ENCODE data around the gene ATP2B3. TPM values are rescaled to one million over a fixed set of nuclear protein-coding genes. Genes with fewer than 3 reads are reported as not detected.

ATP2B3 gene
- total and polyA plus RNA-seq, 2 of the 4 experiments (the other 2 are of a cell fraction) = under 0.01 to 0.03 TPM

DNA sequence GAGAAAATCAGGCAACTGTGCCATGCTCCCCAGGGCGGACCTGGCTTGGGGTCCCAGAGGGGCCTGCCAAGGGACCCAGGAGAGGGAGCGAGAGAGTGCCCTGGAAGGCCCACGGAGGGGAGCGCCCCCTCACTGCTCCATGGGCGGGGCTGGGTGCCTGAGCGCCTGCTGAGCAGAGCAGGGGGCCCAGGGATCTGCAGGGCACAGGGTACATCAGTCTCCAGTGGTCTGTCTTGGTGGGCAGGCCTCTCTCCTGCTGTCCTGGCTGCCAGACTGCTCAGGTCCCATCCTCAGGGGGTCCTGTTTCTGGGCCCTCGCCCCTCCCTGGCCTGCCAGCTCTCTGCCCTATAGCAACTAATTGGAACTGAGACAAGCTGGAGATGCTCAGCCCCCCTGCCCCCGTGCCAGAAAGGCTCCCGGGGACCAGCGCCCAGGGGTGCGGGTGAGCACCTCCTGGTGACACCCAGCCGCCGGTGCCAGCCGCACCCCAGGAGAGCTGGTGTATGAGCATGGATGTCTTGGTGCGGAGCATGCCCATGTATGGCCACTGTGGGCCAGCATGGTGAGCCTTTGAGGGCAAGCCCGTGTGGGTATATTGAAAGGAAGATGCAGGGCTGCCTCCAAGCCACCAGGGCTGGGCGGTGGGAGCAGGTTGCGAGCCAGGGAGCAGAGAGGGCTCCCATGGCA is 21.4 kb upstream of the ATP2B3 start:
- Histone ChIP-seq H3K4me3 (ENCODE audit: insufficient read depth, low read depth, low read length) (peak overlapping the region; percentile 70), H3K9ac (ENCODE audit: low read depth, low read length) (peak overlapping the region; percentile 93; the same call in 1 of the 2 replicates), H3K4me1 (ENCODE audit: control insufficient read depth, insufficient read depth, low read length) (peaks cover 17% of the 10 kb centered on the region), H2AFZ (replicated peaks; ENCODE audit: low read length, poor library complexity) (peak overlapping the region; percentile 92), H3K23ac (ENCODE audit: low read depth, low read length) (peak overlapping the region; percentile 49; the same call in 1 of the 2 replicates), H2AK9ac (replicated peaks; ENCODE audit: low read depth, low read length, poor library complexity) (peak overlapping the region; percentile 99), H2BK120ac (ENCODE audit: low read depth, low read length) (no peak overlapping the region), H3K9me3 (ENCODE audit: control insufficient read depth, insufficient read depth, low read length) (no peaks in the 10 kb centered on the region; the same call in 1 of the 2 replicates), H3K4ac (ENCODE audit: low read depth, low read length) (peak overlapping the region; percentile 75), H3K27me3 (ENCODE audit: control insufficient read depth, insufficient read depth, low read length) (no peaks in the 10 kb centered on the region), H2BK5ac (ENCODE audit: low read depth, low read length, poor library complexity, severe bottlenecking) (no peak overlapping the region), H3K36me3 (ENCODE audit: control insufficient read depth, insufficient read depth, low read length) (no peaks in the 10 kb centered on the region), H4K5ac (ENCODE audit: low read depth, low read length) (no peak overlapping the region), H3K14ac (replicated peaks; ENCODE audit: low read depth, low read length) (peak overlapping the region; percentile 58; the same call in 1 of the 2 replicates), H3K18ac (ENCODE audit: low read depth, low read length) (no peak overlapping the region; the same call in 1 of the 2 replicates), H3K27ac (ENCODE audit: insufficient read depth, low read length) (no peak overlapping the region; the same call in 1 of the 2 replicates), H2BK20ac (ENCODE audit: low read depth, low read length) (no peak overlapping the region), H2BK15ac (ENCODE audit: low read depth, low read length) (no peak overlapping the region), H4K20me1 (ENCODE audit: insufficient read depth, low read length) (peaks cover 4% of the 10 kb centered on the region), H3K4me2 (ENCODE audit: low read depth, low read length) (peak overlapping the region; percentile 82), H3K56ac (ENCODE audit: extremely low read depth, insufficient read depth, low read length) (no peak overlapping the region), H4K8ac (ENCODE audit: low read depth in 2 of 2, low read length in 2 of 2) (peak overlapping the region in 1 of 2 experiments; percentile 47; a peak in 2 of 4 replicates), H2AK5ac (ENCODE audit: low read depth, low read length) (no peak overlapping the region), H3K79me1 (ENCODE audit: low read depth in 1 of 2, low read length in 2 of 2) (peaks cover 5 to 15% of the 10 kb centered on the region in 2 experiments), H4K91ac (ENCODE audit: insufficient read depth, low read depth, low read length) (peak overlapping the region; percentile 49; the same call in 1 of the 2 replicates), H3K9me1 (ENCODE audit: insufficient read depth, low read length) (no peaks in the 10 kb centered on the region)
- dilution Hi-C loops (cut with HindIII; ENCODE audit: low sequenced_read_pairs, unreplicated experiment) = no loop called here
- ATAC-seq (ENCODE audit: low read depth) = no peak
- intact Hi-C loops (cut with micrococcal nuclease) = loop anchor here (1.0 to 5.0 kb wide), 2 partner anchors 25 to 539 kb away; no protein-coding TSS in a partner anchor
- no peak for DNase-seq
- ChIA-PET POLR2A (ENCODE audit: unreplicated experiment) (interaction anchor here (0.8 kb wide), 1 partner anchor 256 kb away, joined by 5 read pairs; no protein-coding TSS in a partner anchor), CTCF (interaction anchor here (0.7 to 2.0 kb wide), 2 partner anchors 25 to 26 kb away, joined by 3 to 10 read pairs; partner anchors contain the start of gene HAUS7)
- WGBS, 2 experiments (ENCODE audit: extremely low coverage in 2 of 2, insufficient read length in 1 of 2) = 65% methylated on average over 11 of the region's 18 CpGs; no CpG with 5 or more reads in 1 of the 2 experiments
- in situ Hi-C loops (cut with MboI; ENCODE audit: low sequenced_read_pairs) = no loop called here
- BruUV-seq (replicated peaks) = no TSS peak
- no peak for TF ChIP-seq CEBPB (IDR thresholded peaks at IDR 0.05; ENCODE audit: low read depth, low read length)
- TF ChIP-seq SMC3 (IDR thresholded peaks at IDR 0.05; ENCODE audit: low read depth, low read length) = no peak
- no peak for TF ChIP-seq RCOR1 (IDR thresholded peaks at IDR 0.05; ENCODE audit: insufficient replicate concordance, low read length)
- TF ChIP-seq CHD1 (IDR thresholded peaks at IDR 0.05; ENCODE audit: low read depth, low read length) = no peak
- no peak for TF ChIP-seq MXI1 (IDR thresholded peaks at IDR 0.05; ENCODE audit: borderline replicate concordance, low read depth, low read length)
- TF ChIP-seq, protein P1, sequence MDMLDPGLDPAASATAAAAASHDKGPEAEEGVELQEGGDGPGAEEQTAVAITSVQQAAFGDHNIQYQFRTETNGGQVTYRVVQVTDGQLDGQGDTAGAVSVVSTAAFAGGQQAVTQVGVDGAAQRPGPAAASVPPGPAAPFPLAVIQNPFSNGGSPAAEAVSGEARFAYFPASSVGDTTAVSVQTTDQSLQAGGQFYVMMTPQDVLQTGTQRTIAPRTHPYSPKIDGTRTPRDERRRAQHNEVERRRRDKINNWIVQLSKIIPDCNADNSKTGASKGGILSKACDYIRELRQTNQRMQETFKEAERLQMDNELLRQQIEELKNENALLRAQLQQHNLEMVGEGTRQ (IDR thresholded peaks at IDR 0.05; ENCODE audit: low read depth, low read length) = no peak
- TF ChIP-seq FOS (IDR thresholded peaks at IDR 0.05; ENCODE audit: low read depth, low read length) = no peak
- no peak for TF ChIP-seq MAZ (IDR thresholded peaks at IDR 0.05; ENCODE audit: borderline replicate concordance, low read depth, low read length)
- TF ChIP-seq POLR2A (IDR thresholded peaks at IDR 0.05; ENCODE audit: low read depth, low read length) = no peak
- no peak for TF ChIP-seq MAFK (IDR thresholded peaks at IDR 0.05; ENCODE audit: low read depth, low read length)
- no peak for TF ChIP-seq RAD21 (IDR thresholded peaks at IDR 0.05; ENCODE audit: low read length)
- TF ChIP-seq, protein P2, sequence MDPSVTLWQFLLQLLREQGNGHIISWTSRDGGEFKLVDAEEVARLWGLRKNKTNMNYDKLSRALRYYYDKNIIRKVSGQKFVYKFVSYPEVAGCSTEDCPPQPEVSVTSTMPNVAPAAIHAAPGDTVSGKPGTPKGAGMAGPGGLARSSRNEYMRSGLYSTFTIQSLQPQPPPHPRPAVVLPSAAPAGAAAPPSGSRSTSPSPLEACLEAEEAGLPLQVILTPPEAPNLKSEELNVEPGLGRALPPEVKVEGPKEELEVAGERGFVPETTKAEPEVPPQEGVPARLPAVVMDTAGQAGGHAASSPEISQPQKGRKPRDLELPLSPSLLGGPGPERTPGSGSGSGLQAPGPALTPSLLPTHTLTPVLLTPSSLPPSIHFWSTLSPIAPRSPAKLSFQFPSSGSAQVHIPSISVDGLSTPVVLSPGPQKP (IDR thresholded peaks at IDR 0.05; ENCODE audit: borderline replicate concordance, low read depth, low read length) = no peak
- no peak for TF ChIP-seq BHLHE40 (IDR thresholded peaks at IDR 0.05; ENCODE audit: low read depth, low read length)
- TF ChIP-seq, protein P3, sequence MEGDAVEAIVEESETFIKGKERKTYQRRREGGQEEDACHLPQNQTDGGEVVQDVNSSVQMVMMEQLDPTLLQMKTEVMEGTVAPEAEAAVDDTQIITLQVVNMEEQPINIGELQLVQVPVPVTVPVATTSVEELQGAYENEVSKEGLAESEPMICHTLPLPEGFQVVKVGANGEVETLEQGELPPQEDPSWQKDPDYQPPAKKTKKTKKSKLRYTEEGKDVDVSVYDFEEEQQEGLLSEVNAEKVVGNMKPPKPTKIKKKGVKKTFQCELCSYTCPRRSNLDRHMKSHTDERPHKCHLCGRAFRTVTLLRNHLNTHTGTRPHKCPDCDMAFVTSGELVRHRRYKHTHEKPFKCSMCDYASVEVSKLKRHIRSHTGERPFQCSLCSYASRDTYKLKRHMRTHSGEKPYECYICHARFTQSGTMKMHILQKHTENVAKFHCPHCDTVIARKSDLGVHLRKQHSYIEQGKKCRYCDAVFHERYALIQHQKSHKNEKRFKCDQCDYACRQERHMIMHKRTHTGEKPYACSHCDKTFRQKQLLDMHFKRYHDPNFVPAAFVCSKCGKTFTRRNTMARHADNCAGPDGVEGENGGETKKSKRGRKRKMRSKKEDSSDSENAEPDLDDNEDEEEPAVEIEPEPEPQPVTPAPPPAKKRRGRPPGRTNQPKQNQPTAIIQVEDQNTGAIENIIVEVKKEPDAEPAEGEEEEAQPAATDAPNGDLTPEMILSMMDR (conservative IDR thresholded peaks at IDR 0.05; ENCODE audit: low read depth, low read length) = no peak
